WTC11 (cell line): ENCODE data around the gene OSTM1. TPM values are rescaled to one million over a fixed set of nuclear protein-coding genes. Genes with fewer than 3 reads are reported as not detected.

ENCODE experiments used
- PRRX2 ChIP-seq: fragments of 250-450 bp; sonication (Bioruptor Pico); IDR thresholded peaks from 2 replicates; pipeline ENCODE4 v1.8.0; 2021; ENCODE audit warnings: mild to moderate bottlenecking
- SMAD3 ChIP-seq: sonication (generic); formaldehyde crosslinking; IDR thresholded peaks from 2 replicates; pipeline ENCODE4 v1.8.0; 2022; ENCODE audit warnings: missing genetic modification reagents, mild to moderate bottlenecking, borderline replicate concordance
- SP1 ChIP-seq: sonication (generic); formaldehyde crosslinking; conservative IDR thresholded peaks from 2 replicates; pipeline ENCODE4 v1.8.1; 2022; ENCODE audit warnings: missing genetic modification reagents
- ZBTB21 ChIP-seq: sonication (generic); formaldehyde crosslinking; IDR thresholded peaks from 2 replicates; pipeline ENCODE4 v1.8.1; 2023; ENCODE audit warnings: mild to moderate bottlenecking, missing genetic modification reagents, borderline replicate concordance
- ZNF138 ChIP-seq: sonication (generic); formaldehyde crosslinking; conservative IDR thresholded peaks from 2 replicates; pipeline ENCODE4 v1.8.1; 2022; ENCODE audit warnings: mild to moderate bottlenecking, moderate library complexity, missing genetic modification reagents
- total RNA-seq: library from RNA; stranded (reverse); gene quantifications from 3 replicates; pipeline ENCODE4 v1.2.3, GENCODE V29; 2021
- TF ChIP-seq, protein P1 (sequence below): sonication (generic); formaldehyde crosslinking; IDR thresholded peaks from 2 replicates; pipeline ENCODE4 v1.8.0; 2023; ENCODE audit warnings: missing genetic modification reagents
- TF ChIP-seq, protein P2 (sequence below): sonication (generic); formaldehyde crosslinking; IDR thresholded peaks from 2 replicates; pipeline ENCODE4 v1.8.1; 2023; ENCODE audit warnings: mild to moderate bottlenecking, missing genetic modification reagents, borderline replicate concordance
- TF ChIP-seq, protein P3 (sequence below): sonication (generic); formaldehyde crosslinking; conservative IDR thresholded peaks from 2 replicates; pipeline ENCODE4 v1.8.1; 2022; ENCODE audit warnings: mild to moderate bottlenecking, missing genetic modification reagents
- TF ChIP-seq, protein P4 (sequence below): sonication (generic); formaldehyde crosslinking; IDR thresholded peaks from 2 replicates; pipeline ENCODE4 v1.8.0; 2022; ENCODE audit warnings: mild to moderate bottlenecking, missing genetic modification reagents
- TF ChIP-seq, protein P5 (sequence below): sonication (generic); formaldehyde crosslinking; IDR thresholded peaks from 2 replicates; pipeline ENCODE4 v1.8.0; 2023; ENCODE audit warnings: mild to moderate bottlenecking, missing genetic modification reagents
- TF ChIP-seq, protein P6 (sequence below): fragments of 250-450 bp; sonication (Bioruptor Pico); IDR thresholded peaks from 2 replicates; pipeline ENCODE4 v1.9.0; 2021; ENCODE audit warnings: mild to moderate bottlenecking, borderline replicate concordance
- TF ChIP-seq, protein P7 (sequence below): sonication (generic); formaldehyde crosslinking; IDR thresholded peaks from 2 replicates; pipeline ENCODE4 v1.8.1; 2023; ENCODE audit warnings: mild to moderate bottlenecking, moderate library complexity, missing genetic modification reagents

The OSTM1 gene
- total RNA-seq, 1 experiment from 2014 or later = 34.1 TPM

DNA sequence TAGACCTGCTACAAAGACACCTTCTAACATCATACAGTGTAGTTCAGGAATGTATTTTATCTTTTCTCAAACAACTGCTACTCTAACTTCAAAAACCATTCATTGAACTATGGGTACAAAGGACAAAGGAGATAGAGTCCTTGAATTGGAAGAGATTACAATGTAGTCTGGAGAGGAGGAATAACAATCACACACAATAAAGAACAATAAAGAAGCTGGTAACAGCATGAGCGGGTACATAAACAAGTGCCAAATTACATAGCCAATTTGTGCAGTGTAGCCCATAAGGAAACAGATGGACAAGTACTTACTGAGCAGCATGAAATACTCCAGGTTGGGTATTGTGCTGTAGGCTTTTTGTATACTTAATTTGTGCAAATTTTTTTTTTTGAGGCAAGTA is 44.3 kb downstream of the OSTM1 start (continued):
- TF ChIP-seq, protein P1, sequence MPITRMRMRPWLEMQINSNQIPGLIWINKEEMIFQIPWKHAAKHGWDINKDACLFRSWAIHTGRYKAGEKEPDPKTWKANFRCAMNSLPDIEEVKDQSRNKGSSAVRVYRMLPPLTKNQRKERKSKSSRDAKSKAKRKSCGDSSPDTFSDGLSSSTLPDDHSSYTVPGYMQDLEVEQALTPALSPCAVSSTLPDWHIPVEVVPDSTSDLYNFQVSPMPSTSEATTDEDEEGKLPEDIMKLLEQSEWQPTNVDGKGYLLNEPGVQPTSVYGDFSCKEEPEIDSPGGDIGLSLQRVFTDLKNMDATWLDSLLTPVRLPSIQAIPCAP = no peak
- TF ChIP-seq, protein P2, sequence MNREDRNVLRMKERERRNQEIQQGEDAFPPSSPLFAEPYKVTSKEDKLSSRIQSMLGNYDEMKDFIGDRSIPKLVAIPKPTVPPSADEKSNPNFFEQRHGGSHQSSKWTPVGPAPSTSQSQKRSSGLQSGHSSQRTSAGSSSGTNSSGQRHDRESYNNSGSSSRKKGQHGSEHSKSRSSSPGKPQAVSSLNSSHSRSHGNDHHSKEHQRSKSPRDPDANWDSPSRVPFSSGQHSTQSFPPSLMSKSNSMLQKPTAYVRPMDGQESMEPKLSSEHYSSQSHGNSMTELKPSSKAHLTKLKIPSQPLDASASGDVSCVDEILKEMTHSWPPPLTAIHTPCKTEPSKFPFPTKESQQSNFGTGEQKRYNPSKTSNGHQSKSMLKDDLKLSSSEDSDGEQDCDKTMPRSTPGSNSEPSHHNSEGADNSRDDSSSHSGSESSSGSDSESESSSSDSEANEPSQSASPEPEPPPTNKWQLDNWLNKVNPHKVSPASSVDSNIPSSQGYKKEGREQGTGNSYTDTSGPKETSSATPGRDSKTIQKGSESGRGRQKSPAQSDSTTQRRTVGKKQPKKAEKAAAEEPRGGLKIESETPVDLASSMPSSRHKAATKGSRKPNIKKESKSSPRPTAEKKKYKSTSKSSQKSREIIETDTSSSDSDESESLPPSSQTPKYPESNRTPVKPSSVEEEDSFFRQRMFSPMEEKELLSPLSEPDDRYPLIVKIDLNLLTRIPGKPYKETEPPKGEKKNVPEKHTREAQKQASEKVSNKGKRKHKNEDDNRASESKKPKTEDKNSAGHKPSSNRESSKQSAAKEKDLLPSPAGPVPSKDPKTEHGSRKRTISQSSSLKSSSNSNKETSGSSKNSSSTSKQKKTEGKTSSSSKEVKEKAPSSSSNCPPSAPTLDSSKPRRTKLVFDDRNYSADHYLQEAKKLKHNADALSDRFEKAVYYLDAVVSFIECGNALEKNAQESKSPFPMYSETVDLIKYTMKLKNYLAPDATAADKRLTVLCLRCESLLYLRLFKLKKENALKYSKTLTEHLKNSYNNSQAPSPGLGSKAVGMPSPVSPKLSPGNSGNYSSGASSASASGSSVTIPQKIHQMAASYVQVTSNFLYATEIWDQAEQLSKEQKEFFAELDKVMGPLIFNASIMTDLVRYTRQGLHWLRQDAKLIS (CRISPR knock-in tag) = no peak
- TF ChIP-seq, protein P3, sequence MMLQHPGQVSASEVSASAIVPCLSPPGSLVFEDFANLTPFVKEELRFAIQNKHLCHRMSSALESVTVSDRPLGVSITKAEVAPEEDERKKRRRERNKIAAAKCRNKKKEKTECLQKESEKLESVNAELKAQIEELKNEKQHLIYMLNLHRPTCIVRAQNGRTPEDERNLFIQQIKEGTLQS (CRISPR knock-in tag) = no peak
- TF ChIP-seq, protein P4, sequence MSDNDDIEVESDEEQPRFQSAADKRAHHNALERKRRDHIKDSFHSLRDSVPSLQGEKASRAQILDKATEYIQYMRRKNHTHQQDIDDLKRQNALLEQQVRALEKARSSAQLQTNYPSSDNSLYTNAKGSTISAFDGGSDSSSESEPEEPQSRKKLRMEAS (CRISPR knock-in tag) = no peak
- TF ChIP-seq SP1 (no peak), ZBTB21 (CRISPR knock-in tag) (no peak), SMAD3 (CRISPR knock-in tag) (no peak), ZNF138 (CRISPR knock-in tag) (no peak), PRRX2 (no peak)
- TF ChIP-seq, protein P5, sequence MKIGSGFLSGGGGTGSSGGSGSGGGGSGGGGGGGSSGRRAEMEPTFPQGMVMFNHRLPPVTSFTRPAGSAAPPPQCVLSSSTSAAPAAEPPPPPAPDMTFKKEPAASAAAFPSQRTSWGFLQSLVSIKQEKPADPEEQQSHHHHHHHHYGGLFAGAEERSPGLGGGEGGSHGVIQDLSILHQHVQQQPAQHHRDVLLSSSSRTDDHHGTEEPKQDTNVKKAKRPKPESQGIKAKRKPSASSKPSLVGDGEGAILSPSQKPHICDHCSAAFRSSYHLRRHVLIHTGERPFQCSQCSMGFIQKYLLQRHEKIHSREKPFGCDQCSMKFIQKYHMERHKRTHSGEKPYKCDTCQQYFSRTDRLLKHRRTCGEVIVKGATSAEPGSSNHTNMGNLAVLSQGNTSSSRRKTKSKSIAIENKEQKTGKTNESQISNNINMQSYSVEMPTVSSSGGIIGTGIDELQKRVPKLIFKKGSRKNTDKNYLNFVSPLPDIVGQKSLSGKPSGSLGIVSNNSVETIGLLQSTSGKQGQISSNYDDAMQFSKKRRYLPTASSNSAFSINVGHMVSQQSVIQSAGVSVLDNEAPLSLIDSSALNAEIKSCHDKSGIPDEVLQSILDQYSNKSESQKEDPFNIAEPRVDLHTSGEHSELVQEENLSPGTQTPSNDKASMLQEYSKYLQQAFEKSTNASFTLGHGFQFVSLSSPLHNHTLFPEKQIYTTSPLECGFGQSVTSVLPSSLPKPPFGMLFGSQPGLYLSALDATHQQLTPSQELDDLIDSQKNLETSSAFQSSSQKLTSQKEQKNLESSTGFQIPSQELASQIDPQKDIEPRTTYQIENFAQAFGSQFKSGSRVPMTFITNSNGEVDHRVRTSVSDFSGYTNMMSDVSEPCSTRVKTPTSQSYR (CRISPR knock-in tag) = no peak
- TF ChIP-seq, protein P6, sequence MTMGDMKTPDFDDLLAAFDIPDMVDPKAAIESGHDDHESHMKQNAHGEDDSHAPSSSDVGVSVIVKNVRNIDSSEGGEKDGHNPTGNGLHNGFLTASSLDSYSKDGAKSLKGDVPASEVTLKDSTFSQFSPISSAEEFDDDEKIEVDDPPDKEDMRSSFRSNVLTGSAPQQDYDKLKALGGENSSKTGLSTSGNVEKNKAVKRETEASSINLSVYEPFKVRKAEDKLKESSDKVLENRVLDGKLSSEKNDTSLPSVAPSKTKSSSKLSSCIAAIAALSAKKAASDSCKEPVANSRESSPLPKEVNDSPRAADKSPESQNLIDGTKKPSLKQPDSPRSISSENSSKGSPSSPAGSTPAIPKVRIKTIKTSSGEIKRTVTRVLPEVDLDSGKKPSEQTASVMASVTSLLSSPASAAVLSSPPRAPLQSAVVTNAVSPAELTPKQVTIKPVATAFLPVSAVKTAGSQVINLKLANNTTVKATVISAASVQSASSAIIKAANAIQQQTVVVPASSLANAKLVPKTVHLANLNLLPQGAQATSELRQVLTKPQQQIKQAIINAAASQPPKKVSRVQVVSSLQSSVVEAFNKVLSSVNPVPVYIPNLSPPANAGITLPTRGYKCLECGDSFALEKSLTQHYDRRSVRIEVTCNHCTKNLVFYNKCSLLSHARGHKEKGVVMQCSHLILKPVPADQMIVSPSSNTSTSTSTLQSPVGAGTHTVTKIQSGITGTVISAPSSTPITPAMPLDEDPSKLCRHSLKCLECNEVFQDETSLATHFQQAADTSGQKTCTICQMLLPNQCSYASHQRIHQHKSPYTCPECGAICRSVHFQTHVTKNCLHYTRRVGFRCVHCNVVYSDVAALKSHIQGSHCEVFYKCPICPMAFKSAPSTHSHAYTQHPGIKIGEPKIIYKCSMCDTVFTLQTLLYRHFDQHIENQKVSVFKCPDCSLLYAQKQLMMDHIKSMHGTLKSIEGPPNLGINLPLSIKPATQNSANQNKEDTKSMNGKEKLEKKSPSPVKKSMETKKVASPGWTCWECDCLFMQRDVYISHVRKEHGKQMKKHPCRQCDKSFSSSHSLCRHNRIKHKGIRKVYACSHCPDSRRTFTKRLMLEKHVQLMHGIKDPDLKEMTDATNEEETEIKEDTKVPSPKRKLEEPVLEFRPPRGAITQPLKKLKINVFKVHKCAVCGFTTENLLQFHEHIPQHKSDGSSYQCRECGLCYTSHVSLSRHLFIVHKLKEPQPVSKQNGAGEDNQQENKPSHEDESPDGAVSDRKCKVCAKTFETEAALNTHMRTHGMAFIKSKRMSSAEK = no peak
- TF ChIP-seq, protein P7, sequence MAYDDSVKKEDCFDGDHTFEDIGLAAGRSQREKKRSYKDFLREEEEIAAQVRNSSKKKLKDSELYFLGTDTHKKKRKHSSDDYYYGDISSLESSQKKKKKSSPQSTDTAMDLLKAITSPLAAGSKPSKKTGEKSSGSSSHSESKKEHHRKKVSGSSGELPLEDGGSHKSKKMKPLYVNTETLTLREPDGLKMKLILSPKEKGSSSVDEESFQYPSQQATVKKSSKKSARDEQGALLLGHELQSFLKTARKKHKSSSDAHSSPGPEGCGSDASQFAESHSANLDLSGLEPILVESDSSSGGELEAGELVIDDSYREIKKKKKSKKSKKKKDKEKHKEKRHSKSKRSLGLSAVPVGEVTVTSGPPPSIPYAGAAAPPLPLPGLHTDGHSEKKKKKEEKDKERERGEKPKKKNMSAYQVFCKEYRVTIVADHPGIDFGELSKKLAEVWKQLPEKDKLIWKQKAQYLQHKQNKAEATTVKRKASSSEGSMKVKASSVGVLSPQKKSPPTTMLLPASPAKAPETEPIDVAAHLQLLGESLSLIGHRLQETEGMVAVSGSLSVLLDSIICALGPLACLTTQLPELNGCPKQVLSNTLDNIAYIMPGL (CRISPR knock-in tag) = no peak
